GM13977 (cell line): ENCODE measurements around the gene GPC5.

Experiments
- DNase-seq: peaks from one replicate; pipeline ENCODE4 v3.0.0; 2012; ENCODE audit warnings: low spot score
- in situ Hi-C: fragments of 300-500 bp; cut with MboI; formaldehyde crosslinking; loops from one replicate; pipeline ENCODE4 v1.12.0; 2022; ENCODE audit warnings: low sequenced_read_pairs, low pct_unique_long_range_greater_than_20kb, mixed read lengths, inconsistent platforms; ENCODE audit not compliant: unreplicated experiment
- TF ChIP-seq, protein P1 (sequence below): IDR thresholded peaks from 2 replicates; pipeline ENCODE4 v1.5.1; 2012; ENCODE audit warnings: mild to moderate bottlenecking, control low read depth; ENCODE audit not compliant: insufficient read depth; ENCODE audit errors: extremely low read depth, missing control alignments

The GPC5 gene

DNA sequence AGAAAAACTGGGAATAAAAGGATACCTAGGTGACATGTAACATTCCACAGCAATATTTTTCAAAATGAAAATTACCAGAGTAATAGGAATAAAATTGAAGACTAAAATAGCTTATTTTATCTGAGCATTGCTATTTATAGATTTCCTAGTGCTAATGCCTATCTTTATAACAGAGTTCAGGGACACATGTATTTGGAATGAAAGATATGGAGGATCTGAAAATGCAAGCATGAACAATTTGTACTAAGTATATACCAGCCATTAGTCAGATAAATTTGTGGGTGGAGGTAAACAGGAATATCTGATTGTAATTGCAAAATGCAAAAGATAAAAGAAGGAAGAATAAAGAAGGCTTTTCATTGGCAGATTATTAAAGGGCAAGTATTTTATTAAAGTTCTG lies 345.9 kb downstream of the GPC5 start:
- TF ChIP-seq, protein P1, sequence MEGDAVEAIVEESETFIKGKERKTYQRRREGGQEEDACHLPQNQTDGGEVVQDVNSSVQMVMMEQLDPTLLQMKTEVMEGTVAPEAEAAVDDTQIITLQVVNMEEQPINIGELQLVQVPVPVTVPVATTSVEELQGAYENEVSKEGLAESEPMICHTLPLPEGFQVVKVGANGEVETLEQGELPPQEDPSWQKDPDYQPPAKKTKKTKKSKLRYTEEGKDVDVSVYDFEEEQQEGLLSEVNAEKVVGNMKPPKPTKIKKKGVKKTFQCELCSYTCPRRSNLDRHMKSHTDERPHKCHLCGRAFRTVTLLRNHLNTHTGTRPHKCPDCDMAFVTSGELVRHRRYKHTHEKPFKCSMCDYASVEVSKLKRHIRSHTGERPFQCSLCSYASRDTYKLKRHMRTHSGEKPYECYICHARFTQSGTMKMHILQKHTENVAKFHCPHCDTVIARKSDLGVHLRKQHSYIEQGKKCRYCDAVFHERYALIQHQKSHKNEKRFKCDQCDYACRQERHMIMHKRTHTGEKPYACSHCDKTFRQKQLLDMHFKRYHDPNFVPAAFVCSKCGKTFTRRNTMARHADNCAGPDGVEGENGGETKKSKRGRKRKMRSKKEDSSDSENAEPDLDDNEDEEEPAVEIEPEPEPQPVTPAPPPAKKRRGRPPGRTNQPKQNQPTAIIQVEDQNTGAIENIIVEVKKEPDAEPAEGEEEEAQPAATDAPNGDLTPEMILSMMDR, result no peak
- in situ Hi-C loops, result no loop called here
- no peak for DNase-seq

DNA sequence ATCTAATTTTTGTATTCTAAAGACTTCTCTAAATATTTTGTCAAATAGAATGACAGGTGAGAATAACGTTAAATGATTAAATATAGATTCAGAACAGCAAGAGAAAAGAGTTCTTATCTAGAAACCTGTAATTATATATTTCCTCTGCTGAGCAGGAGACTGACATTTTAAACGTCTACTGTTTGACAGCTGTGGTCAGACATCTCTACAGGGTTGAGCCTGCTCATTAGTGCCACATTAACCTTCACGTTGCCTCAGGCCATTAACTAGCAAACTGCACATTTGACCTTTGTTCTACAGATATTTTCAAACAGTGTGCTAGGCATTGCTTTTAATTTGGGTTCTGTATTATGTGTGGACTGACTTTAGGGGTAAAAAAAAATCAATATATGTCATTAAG lies 347.5 kb downstream of the GPC5 start:
- TF ChIP-seq, protein P1, result no peak
- DNase-seq, result no peak
- in situ Hi-C loops, result no loop called here

DNA sequence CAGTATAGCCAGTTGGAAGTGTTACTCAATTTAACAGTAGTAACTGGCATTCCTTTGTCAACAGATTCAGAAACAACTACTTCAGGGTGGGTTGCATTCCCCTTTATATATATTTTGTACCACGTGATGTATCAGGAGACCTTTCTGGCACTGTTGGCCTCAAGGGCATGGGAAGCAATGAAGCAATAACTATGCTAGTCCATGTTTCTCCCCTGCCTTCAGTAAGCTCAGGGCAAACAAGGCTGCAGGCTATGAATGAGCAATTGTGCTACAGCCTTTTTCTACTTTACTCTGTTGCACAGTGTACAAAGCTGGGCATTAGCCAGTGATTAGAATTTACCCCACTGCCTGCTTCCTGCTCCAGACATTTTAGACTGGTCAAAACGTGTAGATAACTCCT lies 348.8 kb downstream of the GPC5 start:
- in situ Hi-C loops, result no loop called here
- no peak for DNase-seq
- TF ChIP-seq, protein P1, result no peak

DNA sequence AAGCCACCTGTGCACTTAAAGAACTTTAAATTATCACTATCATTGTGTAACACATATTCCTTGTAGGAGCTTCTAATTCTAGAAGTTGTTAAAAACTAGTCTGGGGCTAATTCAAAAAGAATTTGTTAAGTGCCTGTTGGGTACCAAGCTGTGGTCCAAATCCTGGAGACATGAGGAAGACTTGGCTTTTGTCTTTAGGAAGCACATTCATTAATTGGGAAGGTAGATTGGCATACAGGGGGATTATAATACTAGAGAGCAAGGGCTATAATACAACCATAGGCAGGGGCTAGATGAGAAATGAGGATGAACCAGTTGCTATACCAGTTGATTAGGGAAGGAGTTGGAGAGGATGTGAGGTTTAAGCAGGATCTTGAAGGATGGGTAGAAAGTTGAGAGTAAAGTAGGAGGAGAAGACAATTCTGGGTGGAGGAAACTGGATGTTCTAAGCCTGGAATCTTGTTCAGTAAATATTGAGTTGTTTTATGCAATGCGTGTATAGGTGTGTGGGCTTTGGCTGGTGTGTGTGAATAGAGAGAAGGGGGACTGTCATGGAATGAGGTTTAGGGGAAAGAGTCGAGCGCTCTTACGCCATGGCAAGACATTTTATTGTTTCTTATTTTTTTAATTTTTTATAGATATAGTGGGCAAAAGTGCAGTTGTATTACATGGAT lies 350.1 kb downstream of the GPC5 start:
- in situ Hi-C loops, result no loop called here
- no peak for DNase-seq
- TF ChIP-seq, protein P1, result no peak

DNA sequence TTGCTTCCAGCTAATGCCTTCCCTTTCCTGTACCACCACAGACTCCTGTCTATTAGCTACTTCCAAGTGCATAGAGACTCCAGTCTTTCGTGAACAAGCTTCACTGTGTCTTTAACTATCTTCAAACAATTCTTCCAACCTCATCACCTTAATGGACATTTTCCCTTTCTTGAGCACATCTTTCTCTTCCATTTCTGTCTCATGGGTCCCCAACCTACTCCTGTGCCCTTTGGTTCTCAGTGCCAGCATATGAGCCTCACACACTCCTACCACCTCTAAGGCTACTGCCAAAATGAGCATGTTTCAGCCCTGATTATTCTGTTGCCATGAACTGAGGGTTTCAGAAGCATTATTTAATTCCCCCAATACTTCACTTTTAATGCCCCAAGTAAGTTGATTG lies 360.3 kb downstream of the GPC5 start:
- no peak for DNase-seq
- TF ChIP-seq, protein P1, result no peak
- in situ Hi-C loops, result no loop called here

DNA sequence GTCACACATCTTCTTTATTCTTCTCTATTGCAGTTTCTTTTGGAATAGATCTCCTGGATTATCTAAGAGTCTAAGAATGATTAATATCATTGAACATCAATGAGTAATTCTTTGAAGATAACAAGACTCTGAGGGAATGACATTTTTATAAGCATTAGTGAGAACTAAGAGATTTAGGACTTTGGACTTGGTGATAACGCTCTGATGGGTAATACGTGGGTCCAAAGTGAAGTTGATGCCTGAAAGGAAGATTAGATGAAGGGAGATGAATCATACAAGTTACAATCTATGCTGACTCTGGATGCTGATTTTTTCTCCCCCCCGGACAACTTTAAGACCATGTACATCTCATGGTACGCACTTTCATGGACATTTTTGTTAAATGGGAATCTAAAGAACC lies 364.5 kb downstream of the GPC5 start:
- TF ChIP-seq, protein P1, result no peak
- in situ Hi-C loops, result no loop called here
- DNase-seq, result no peak
